ENCODE results near the gene NEK9. TPM values are rescaled to one million over a fixed set of nuclear protein-coding genes. Genes with fewer than 3 reads are reported as not detected.

The NEK9 gene
- total RNA-seq, 1 donor from 2014 or later = 116 TPM

GRCh38 chr14:75168586-75169335 lies 41.9 kb upstream of the NEK9 start:
- no peak for DNase-seq (ENCODE audit: low spot score in 2 of 2)
- no peaks in the 10 kb centered on the region for H3K9me3 ChIP-seq
- no peak overlapping the region for H3K27ac ChIP-seq
- H3K36me3 ChIP-seq = no peaks in the 10 kb centered on the region
- H3K4me1 ChIP-seq = peaks cover 0 to 27% of the 10 kb centered on the region in 2 donors
- intact Hi-C loops (cut with DNase I) = no loop called here
- H3K27me3 ChIP-seq = no peaks in the 10 kb centered on the region
- TF ChIP-seq CTCF (IDR thresholded peaks at IDR 0.05) = no peak
- no peak overlapping the region for H3K4me3 ChIP-seq

- Histone ChIP-seq H3K27me3 (no peaks in the 10 kb centered on the region), H3K4me1 (peaks cover 0 to 27% of the 10 kb centered on the region in 2 donors), H3K4me3 (no peak overlapping the region), H3K36me3 (no peaks in the 10 kb centered on the region), H3K27ac (no peak overlapping the region), H3K9me3 (no peaks in the 10 kb centered on the region)
- intact Hi-C loops (cut with DNase I) = no loop called here
- no peak for TF ChIP-seq CTCF (IDR thresholded peaks at IDR 0.05)
- no peak for DNase-seq (ENCODE audit: low spot score in 2 of 2)
Observed at GRCh38 chr14:75167325-75167724, 40.5 kb upstream of the NEK9 start.

- DNase-seq (ENCODE audit: low spot score in 2 of 2) = no peak
- Histone ChIP-seq H3K36me3 (no peaks in the 10 kb centered on the region), H3K4me3 (peak overlapping the region; percentile 7), H3K9me3 (no peaks in the 10 kb centered on the region), H3K4me1 (peaks cover 0 to 27% of the 10 kb centered on the region in 2 donors), H3K27ac (peak overlapping the region; percentile 34 to 40), H3K27me3 (no peaks in the 10 kb centered on the region)
- TF ChIP-seq CTCF (IDR thresholded peaks at IDR 0.05) = no peak
- intact Hi-C loops (cut with DNase I) = no loop called here
Observed at GRCh38 chr14:75165586-75166391, 38.9 kb upstream of the NEK9 start.

GRCh38 chr14:75164809-75165208 lies 38.0 kb upstream of the NEK9 start:
- Histone ChIP-seq H3K36me3 (no peaks in the 10 kb centered on the region), H3K27ac (no peak overlapping the region), H3K9me3 (no peaks in the 10 kb centered on the region), H3K27me3 (no peaks in the 10 kb centered on the region), H3K4me3 (no peak overlapping the region), H3K4me1 (peaks cover 0 to 29% of the 10 kb centered on the region in 2 donors)
- DNase-seq (ENCODE audit: low spot score in 2 of 2) = no peak
- intact Hi-C loops (cut with DNase I) = no loop called here
- no peak for TF ChIP-seq CTCF (IDR thresholded peaks at IDR 0.05)

GRCh38 chr14:75163677-75164076 lies 36.8 kb upstream of the NEK9 start:
- H3K4me1 ChIP-seq = peaks cover 0 to 29% of the 10 kb centered on the region in 2 donors
- no peaks in the 10 kb centered on the region for H3K27me3 ChIP-seq
- TF ChIP-seq CTCF (IDR thresholded peaks at IDR 0.05) = no peak
- no peaks in the 10 kb centered on the region for H3K36me3 ChIP-seq
- no peak for DNase-seq (ENCODE audit: low spot score in 2 of 2)
- H3K27ac ChIP-seq = no peak overlapping the region
- H3K4me3 ChIP-seq = no peak overlapping the region
- no peaks in the 10 kb centered on the region for H3K9me3 ChIP-seq
- intact Hi-C loops (cut with DNase I) = no loop called here
